IMR-90 (cell line): Measurements from ENCODE around the gene L3MBTL2. TPM values are rescaled to one million over a fixed set of nuclear protein-coding genes. Genes with fewer than 3 reads are reported as not detected.
"Not testable (repeated sequence)": the region's sequence is repeated elsewhere in the genome, so short reads cannot be mapped to it uniquely, and the experiment has no call there.

Experiments
- ATAC-seq: fragments of 200-7000 bp; cut with Tn5 transposase; 2 replicates; pipeline ENCODE4 v1.9.1; 2020; ENCODE audit warnings: low read depth, mild to moderate bottlenecking, moderate library complexity
- BruUV-seq: library from RNA; stranded (reverse); fragments of 400-500 nt; replicated peaks from 2 replicates; lab custom pipeline; 2021; lab: Mats Ljungman, UMichigan
- CTCF ChIA-PET: fragments of 300-600 bp; formaldehyde crosslinking; extraction: SDS; loops from one replicate; lab custom pipeline; 2021; ENCODE audit warnings: antibody characterized with exemption; lab: Yijun Ruan, JAX
- POLR2A ChIA-PET: fragments of 300-600 bp; sonication (Branson Sonifier 250); formaldehyde crosslinking; loops from one replicate; lab custom pipeline; 2022; ENCODE audit warnings: antibody characterized with exemption; ENCODE audit not compliant: unreplicated experiment; lab: Charles Lee
- DNase-seq: peaks from one replicate; pipeline ENCODE4 v3.0.0; 2013
- H2AFZ ChIP-seq: replicated peaks from 2 replicates; pipeline ENCODE3; 2013; ENCODE audit warnings: low read length, mild to moderate bottlenecking; ENCODE audit not compliant: poor library complexity
- H2AK5ac ChIP-seq: 2 replicates; pipeline ENCODE4 v1.6.1; 2013; ENCODE audit warnings: low read depth, low read length, inconsistent platforms
- H2AK9ac ChIP-seq: replicated peaks from 2 replicates; pipeline ENCODE3; 2013; ENCODE audit warnings: mild to moderate bottlenecking, low read depth, low read length, moderate library complexity; ENCODE audit not compliant: poor library complexity
- H2BK120ac ChIP-seq: 2 replicates; pipeline ENCODE4 v1.6.1; 2013; ENCODE audit warnings: low read depth, low read length, inconsistent platforms
- H2BK15ac ChIP-seq: 3 replicates; pipeline ENCODE4 v1.6.1; 2013; ENCODE audit warnings: low read depth, low read length, inconsistent platforms
- H2BK20ac ChIP-seq: 2 replicates; pipeline ENCODE4 v1.6.1; 2013; ENCODE audit warnings: low read depth, mild to moderate bottlenecking, inconsistent platforms, low read length, moderate library complexity
- H2BK5ac ChIP-seq: 2 replicates; pipeline ENCODE4 v1.6.1; 2013; ENCODE audit warnings: mild to moderate bottlenecking, low read depth, low read length, inconsistent platforms; ENCODE audit not compliant: poor library complexity, severe bottlenecking
- H3K14ac ChIP-seq: replicated peaks from 2 replicates; pipeline ENCODE4 v1.6.1; 2013; ENCODE audit warnings: low read depth, low read length, inconsistent platforms
- H3K18ac ChIP-seq: 2 replicates; pipeline ENCODE4 v1.6.1; 2013; ENCODE audit warnings: low read depth, low read length, control low read depth
- H3K23ac ChIP-seq: 2 replicates; pipeline ENCODE4 v1.6.1; 2013; ENCODE audit warnings: low read depth, low read length, inconsistent platforms
- H3K27ac ChIP-seq: 2 replicates; pipeline ENCODE4 v1.5.1; 2013; ENCODE audit warnings: mild to moderate bottlenecking, control low read depth, low read length; ENCODE audit not compliant: insufficient read depth
- H3K27me3 ChIP-seq: 2 replicates; pipeline ENCODE4 v1.6.1; 2013; ENCODE audit warnings: low read length; ENCODE audit not compliant: control insufficient read depth, insufficient read depth
- H3K36me3 ChIP-seq: 2 replicates; pipeline ENCODE4 v1.6.1; 2013; ENCODE audit warnings: low read length, mixed read lengths; ENCODE audit not compliant: control insufficient read depth, insufficient read depth
- H3K4ac ChIP-seq: 2 replicates; pipeline ENCODE4 v1.6.1; 2013; ENCODE audit warnings: low read depth, low read length, inconsistent platforms
- H3K4me1 ChIP-seq: 2 replicates; pipeline ENCODE4 v1.6.1; 2013; ENCODE audit warnings: low read length, mixed read lengths; ENCODE audit not compliant: control insufficient read depth, insufficient read depth
- H3K4me2 ChIP-seq: 2 replicates; pipeline ENCODE4 v1.6.1; 2013; ENCODE audit warnings: low read depth, mild to moderate bottlenecking, control low read depth, low read length, moderate library complexity
- H3K4me3 ChIP-seq: 2 replicates; pipeline ENCODE4 v1.5.1; 2013; ENCODE audit warnings: low read depth, mild to moderate bottlenecking, control low read depth, low read length, moderate library complexity; ENCODE audit not compliant: insufficient read depth
- H3K56ac ChIP-seq: 2 replicates; pipeline ENCODE4 v1.6.1; 2013; ENCODE audit warnings: low read length, inconsistent platforms; ENCODE audit not compliant: insufficient read depth; ENCODE audit errors: extremely low read depth
- H3K79me1 ChIP-seq, 2 experiments: 2 replicates each; pipeline ENCODE4 v1.6.1; 2013; ENCODE audit warnings: low read length in 2 of 2, inconsistent platforms in 1 of 2, low read depth in 1 of 2
- H3K9ac ChIP-seq: 2 replicates; pipeline ENCODE4 v1.6.1; 2013; ENCODE audit warnings: low read depth, low read length, control low read depth
- H3K9me1 ChIP-seq: 2 replicates; pipeline ENCODE4 v1.6.1; 2013; ENCODE audit warnings: low read length, inconsistent platforms; ENCODE audit not compliant: insufficient read depth
- H3K9me3 ChIP-seq: 2 replicates; pipeline ENCODE4 v1.6.1; 2013; ENCODE audit warnings: low read length; ENCODE audit not compliant: control insufficient read depth, insufficient read depth
- H4K20me1 ChIP-seq: 2 replicates; pipeline ENCODE4 v1.6.1; 2013; ENCODE audit warnings: low read length, inconsistent platforms; ENCODE audit not compliant: insufficient read depth
- H4K5ac ChIP-seq: 2 replicates; pipeline ENCODE4 v1.6.1; 2013; ENCODE audit warnings: mild to moderate bottlenecking, low read depth, low read length, control low read depth
- H4K8ac ChIP-seq, 2 experiments: 2 replicates each; pipeline ENCODE4 v1.6.1; 2013; ENCODE audit warnings: low read depth in 2 of 2, low read length in 2 of 2, control low read depth in 1 of 2, inconsistent platforms in 1 of 2
- H4K91ac ChIP-seq: 2 replicates; pipeline ENCODE4 v1.6.1; 2013; ENCODE audit warnings: low read depth, low read length, inconsistent platforms; ENCODE audit not compliant: insufficient read depth
- WGBS, 2 experiments: methylation state at CpG; one replicate each; pipeline versions ENCODE4 v1.1.5 to v1.1.7; 2013; ENCODE audit warnings: missing lambda C conversion rate in 2 of 2; ENCODE audit not compliant: insufficient read length in 1 of 2; ENCODE audit errors: extremely low coverage in 2 of 2; 5-methylcytosine and 5-hydroxymethylcytosine counted together
- dilution Hi-C: fragments of 300-500 bp; cut with HindIII; formaldehyde crosslinking; loops from one replicate; pipeline ENCODE4 v1.14.3; 2018; ENCODE audit warnings: low sequenced_read_pairs; ENCODE audit not compliant: unreplicated experiment
- in situ Hi-C: fragments of 300-500 bp; cut with MboI; formaldehyde crosslinking; loops from 3 replicates; pipeline ENCODE4 v1.14.3; 2019; ENCODE audit warnings: low sequenced_read_pairs, inconsistent platforms, mixed read lengths
- intact Hi-C: fragments of 100-400 bp; cut with micrococcal nuclease; formaldehyde crosslinking; loops from 2 replicates; pipeline ENCODE4 v1.10.0; 2022
- polyA plus RNA-seq, 3 experiments: library from polyadenylated mRNA; depleted of rRNA; stranded (reverse); fragments of >200 nt; gene quantifications; 2 replicates each; pipeline ENCODE4 v1.2.3, GENCODE V29; 2012; ENCODE audit warnings: low replicate concordance in 1 of 3
- total RNA-seq: library from RNA; depleted of rRNA; stranded (reverse); fragments of >200 nt; gene quantifications from 2 replicates; pipeline ENCODE4 v1.2.3, GENCODE V29; 2012

L3MBTL2 gene
- total and polyA plus RNA-seq, 2 of the 4 experiments (the other 2 are of a cell fraction): 20.6 to 25.1 TPM

DNA sequence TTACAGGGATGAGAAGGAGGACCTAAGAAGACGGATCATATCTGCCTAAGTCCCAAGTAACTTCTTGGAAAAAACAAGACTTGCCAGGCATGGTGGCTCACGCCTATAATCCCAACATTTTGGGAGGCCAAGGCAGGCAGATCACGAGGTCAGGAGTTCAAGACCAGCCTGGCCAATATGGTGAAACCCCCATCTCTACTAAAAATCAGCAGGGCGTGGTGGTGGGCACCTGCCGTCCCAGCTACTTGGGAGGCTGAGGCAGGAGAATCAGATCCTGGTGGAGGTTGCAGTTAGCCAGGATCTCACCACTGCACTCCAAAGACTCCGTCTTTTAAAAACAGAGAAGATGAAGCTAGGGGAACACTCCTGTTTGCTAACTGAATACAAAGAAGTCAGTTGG, 24.8 kb upstream of the L3MBTL2 start:
- WGBS, 2 experiments: 100% methylated on average over 1 of the region's 6 CpGs; no CpG with 5 or more reads in 1 of the 2 experiments

More for the DNA sequence above, 24.8 kb upstream of the L3MBTL2 start:
- H2BK15ac ChIP-seq, DNase-seq, BruUV-seq, H3K56ac ChIP-seq, H3K27ac ChIP-seq, H3K9me1 ChIP-seq, H3K4ac ChIP-seq, H2AFZ ChIP-seq, H3K9me3 ChIP-seq, H3K18ac ChIP-seq, H3K9ac ChIP-seq, H3K14ac ChIP-seq, H4K5ac ChIP-seq, H3K4me2 ChIP-seq, H2BK5ac ChIP-seq, CTCF ChIA-PET, intact Hi-C loops, H2AK9ac ChIP-seq, H3K27me3 ChIP-seq, H2AK5ac ChIP-seq, H4K8ac ChIP-seq, dilution Hi-C loops, H2BK20ac ChIP-seq, H3K4me3 ChIP-seq, H3K23ac ChIP-seq, H4K91ac ChIP-seq, H3K4me1 ChIP-seq, H2BK120ac ChIP-seq, in situ Hi-C loops, ATAC-seq, POLR2A ChIA-PET: not testable (repeated sequence)
- Histone ChIP-seq H3K36me3 (peaks cover 40% of the 10 kb centered on the region), H3K79me1 (peaks cover 0 to 19% of the 10 kb centered on the region in 2 experiments; a peak in 2 of 4 replicates), H4K20me1 (peaks cover 13% of the 10 kb centered on the region; the same call in 1 of the 2 replicates)
